AG09319 (cell line): ENCODE measurements around the gene ROGDI.

Experiments used
- DNase-seq: peaks from one replicate; pipeline ENCODE4 v3.0.0-alpha.2; 2010; ENCODE audit warnings: low read depth; ENCODE audit errors: extremely low read depth
- CTCF ChIP-seq: IDR thresholded peaks from 2 replicates; pipeline ENCODE4 v1.5.1; 2011; ENCODE audit warnings: low read depth, mild to moderate bottlenecking, inconsistent platforms, low read length, moderate library complexity

ROGDI gene

GRCh38 chr16:4813251-4814003 is 11.0 kb upstream of the ROGDI start:
- no peak for TF ChIP-seq CTCF
- no peak for DNase-seq

- TF ChIP-seq CTCF = no peak
- no peak for DNase-seq
Observed at GRCh38 chr16:4811773-4812172, 9.3 kb upstream of the ROGDI start.

- DNase-seq = no peak
- no peak for TF ChIP-seq CTCF
Observed at GRCh38 chr16:4811242-4811641, 8.8 kb upstream of the ROGDI start.

- TF ChIP-seq CTCF = no peak
- no peak for DNase-seq
Observed at GRCh38 chr16:4806280-4806679, 3.8 kb upstream of the ROGDI start.

- no peak for DNase-seq
- TF ChIP-seq CTCF = no peak
Observed at GRCh38 chr16:4805231-4805630, 2.8 kb upstream of the ROGDI start.

GRCh38 chr16:4803898-4804762 is 1.7 kb upstream of the ROGDI start:
- no peak for DNase-seq
- no peak for TF ChIP-seq CTCF

GRCh38 chr16:4803401-4803844 is 990 bp upstream of the ROGDI start:
- no peak for TF ChIP-seq CTCF
- DNase-seq = no peak
